GM06990 (cell line): ENCODE measurements around the gene FHOD3.

Experiments used
- DNase-seq: peaks from one replicate; pipeline ENCODE4 v3.0.0-alpha.2; 2011; ENCODE audit not compliant: insufficient read length; ENCODE audit errors: extremely low read depth
- H3K27me3 ChIP-seq: replicated peaks from 2 replicates; pipeline ENCODE4 v1.6.0; 2011; ENCODE audit warnings: low read length; ENCODE audit not compliant: control insufficient read depth, insufficient read depth
- H3K36me3 ChIP-seq: 2 replicates; pipeline ENCODE4 v1.5.1; 2011; ENCODE audit warnings: low read length; ENCODE audit not compliant: control insufficient read depth, insufficient read depth
- H3K4me3 ChIP-seq: replicated peaks from 2 replicates; pipeline ENCODE4 v1.5.1; 2011; ENCODE audit warnings: low read depth, mild to moderate bottlenecking, control low read depth, low read length
- TF ChIP-seq, protein P1 (sequence below): IDR thresholded peaks from 2 replicates; pipeline ENCODE4 v1.5.1; 2011; ENCODE audit warnings: low read length, control low read depth, mild to moderate bottlenecking, inconsistent platforms; ENCODE audit not compliant: insufficient read depth, poor library complexity, severe bottlenecking

The FHOD3 gene

DNA sequence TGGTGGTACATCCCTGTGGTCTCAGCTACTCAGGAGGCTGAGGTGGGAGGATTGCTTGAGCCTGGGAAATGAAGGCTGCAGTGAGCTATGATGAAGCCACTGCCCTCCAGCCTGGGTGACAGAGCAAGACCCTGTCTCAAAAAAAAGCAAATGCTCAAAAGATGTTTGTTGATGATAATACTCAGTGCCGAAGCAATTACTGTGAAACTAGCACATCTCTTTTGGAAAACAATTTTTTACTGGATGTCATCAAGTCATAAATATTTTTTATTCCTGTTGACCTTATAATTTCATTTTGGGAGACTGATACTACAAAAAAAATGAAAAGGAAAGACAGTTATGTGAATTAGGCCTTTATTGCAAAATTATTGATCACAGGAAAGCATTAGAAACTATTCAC lies 34.5 kb upstream of the FHOD3 start:
- TF ChIP-seq, protein P1, sequence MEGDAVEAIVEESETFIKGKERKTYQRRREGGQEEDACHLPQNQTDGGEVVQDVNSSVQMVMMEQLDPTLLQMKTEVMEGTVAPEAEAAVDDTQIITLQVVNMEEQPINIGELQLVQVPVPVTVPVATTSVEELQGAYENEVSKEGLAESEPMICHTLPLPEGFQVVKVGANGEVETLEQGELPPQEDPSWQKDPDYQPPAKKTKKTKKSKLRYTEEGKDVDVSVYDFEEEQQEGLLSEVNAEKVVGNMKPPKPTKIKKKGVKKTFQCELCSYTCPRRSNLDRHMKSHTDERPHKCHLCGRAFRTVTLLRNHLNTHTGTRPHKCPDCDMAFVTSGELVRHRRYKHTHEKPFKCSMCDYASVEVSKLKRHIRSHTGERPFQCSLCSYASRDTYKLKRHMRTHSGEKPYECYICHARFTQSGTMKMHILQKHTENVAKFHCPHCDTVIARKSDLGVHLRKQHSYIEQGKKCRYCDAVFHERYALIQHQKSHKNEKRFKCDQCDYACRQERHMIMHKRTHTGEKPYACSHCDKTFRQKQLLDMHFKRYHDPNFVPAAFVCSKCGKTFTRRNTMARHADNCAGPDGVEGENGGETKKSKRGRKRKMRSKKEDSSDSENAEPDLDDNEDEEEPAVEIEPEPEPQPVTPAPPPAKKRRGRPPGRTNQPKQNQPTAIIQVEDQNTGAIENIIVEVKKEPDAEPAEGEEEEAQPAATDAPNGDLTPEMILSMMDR: no peak
- Histone ChIP-seq H3K4me3 (no peak overlapping the region), H3K27me3 (no peaks in the 10 kb centered on the region), H3K36me3 (no peaks in the 10 kb centered on the region)
- no peak for DNase-seq

DNA sequence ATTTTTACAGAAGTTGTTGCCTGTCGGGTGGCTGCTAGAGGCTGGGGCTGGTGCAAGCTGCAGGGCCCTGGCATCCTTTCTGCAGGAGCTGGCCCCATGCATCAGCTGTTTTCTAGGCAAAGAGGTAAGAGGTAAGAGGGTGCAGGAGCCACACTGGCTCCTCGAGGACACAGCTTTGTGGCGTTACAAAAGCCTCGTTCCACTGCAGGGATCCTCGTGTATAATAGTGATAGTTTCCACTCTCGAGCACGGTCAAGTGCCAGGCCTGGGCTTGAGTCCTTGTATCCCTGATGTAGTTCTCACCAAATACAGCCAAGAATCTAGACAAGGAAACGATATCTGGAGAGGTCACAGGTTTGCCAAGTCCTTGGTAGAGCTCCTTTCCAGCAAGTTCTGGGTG lies 33.2 kb upstream of the FHOD3 start:
- no peak overlapping the region for H3K4me3 ChIP-seq
- DNase-seq: no peak
- TF ChIP-seq, protein P1: no peak
- no peaks in the 10 kb centered on the region for H3K36me3 ChIP-seq
- H3K27me3 ChIP-seq: no peaks in the 10 kb centered on the region

DNA sequence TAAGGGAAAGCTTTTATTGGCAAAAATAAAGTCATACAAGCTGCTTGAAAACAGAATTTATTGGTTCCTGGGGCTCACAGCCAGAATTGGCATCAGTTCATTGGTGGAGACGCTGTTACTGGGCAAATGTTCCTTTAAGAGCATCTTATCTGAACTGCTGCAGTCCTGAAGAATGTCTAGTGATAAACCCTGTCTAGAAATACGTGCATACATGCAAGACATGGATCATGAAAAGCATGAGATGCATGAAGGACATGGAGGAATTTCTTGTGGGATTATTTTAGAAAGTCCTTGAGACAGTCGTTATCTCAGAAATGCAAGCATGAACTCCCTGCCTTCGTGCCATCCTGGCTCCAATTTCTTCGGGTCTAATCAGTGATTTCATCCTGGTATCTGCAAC lies 32.5 kb upstream of the FHOD3 start:
- no peak for DNase-seq

DNA sequence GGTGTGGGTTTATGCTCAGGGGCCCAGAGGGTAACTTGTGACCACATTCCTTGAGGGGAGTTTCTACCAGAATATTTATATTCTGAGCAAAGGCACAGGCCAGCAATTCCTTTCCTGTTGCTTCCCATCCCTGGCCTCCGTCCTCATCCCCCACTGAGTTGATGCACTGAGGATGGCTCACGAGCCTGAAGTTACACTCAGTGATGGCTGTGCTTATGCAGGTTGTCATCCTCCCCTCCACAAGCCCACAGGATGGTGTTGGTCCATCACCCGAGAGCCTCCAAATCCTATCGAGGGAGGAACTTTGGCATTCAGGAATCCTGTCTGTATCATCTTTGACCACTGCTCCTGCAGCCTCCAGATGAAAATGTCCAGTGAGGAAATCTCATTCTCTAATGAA lies 28.4 kb upstream of the FHOD3 start:
- Histone ChIP-seq H3K4me3 (no peak overlapping the region), H3K36me3 (no peaks in the 10 kb centered on the region), H3K27me3 (no peaks in the 10 kb centered on the region)
- DNase-seq: no peak
- TF ChIP-seq, protein P1: no peak

More for the DNA sequence above, 32.5 kb upstream of the FHOD3 start:
- Histone ChIP-seq H3K27me3 (no peaks in the 10 kb centered on the region), H3K4me3 (no peak overlapping the region), H3K36me3 (no peaks in the 10 kb centered on the region)
- TF ChIP-seq, protein P1: no peak

DNA sequence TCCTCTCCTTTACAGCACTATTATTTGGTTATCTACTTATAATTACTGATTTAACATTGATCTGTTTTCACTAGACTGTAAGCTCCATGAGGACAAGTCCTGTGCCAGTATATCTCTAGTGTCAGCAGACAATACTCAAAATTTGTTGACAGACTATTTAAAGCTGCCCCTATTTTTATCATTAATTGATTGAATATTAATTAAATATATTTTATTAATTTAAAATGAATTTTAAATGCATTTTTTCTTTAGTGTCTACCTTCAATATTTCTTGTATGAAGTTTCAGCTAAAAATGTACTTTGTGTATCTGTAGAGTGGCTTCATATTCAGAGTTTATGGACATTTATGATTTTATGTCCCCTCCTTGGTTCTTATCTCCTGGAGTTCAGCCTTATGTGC lies 26.4 kb upstream of the FHOD3 start:
- no peak for DNase-seq
- no peaks in the 10 kb centered on the region for H3K36me3 ChIP-seq
- H3K27me3 ChIP-seq: no peaks in the 10 kb centered on the region
- TF ChIP-seq, protein P1: no peak
- H3K4me3 ChIP-seq: no peak overlapping the region

DNA sequence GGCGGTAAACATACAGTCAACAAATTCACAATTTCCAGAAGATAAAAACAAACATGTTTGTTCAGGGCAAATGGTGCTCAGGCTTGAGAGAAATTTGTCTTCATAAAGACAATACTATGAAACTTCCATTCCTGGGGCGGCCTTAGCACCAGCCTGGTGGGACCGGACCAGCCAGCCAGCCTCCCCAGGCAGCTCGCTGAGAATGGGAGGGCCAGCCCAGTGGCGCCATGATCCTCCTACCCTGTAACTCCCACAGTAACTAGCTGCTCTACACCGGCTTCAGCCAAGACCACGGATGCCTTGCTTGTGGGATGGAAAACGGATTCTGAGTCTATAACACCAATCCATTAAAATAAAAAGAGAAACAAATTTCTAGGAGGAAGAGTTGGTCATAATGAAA lies 24.2 kb upstream of the FHOD3 start:
- Histone ChIP-seq H3K36me3 (no peaks in the 10 kb centered on the region), H3K4me3 (no peak overlapping the region), H3K27me3 (no peaks in the 10 kb centered on the region)
- TF ChIP-seq, protein P1: no peak
- DNase-seq: no peak
